CD4-positive, alpha-beta memory T cell (primary cell): ENCODE data around the gene GBA2. TPM values are rescaled to one million over a fixed set of nuclear protein-coding genes. Genes with fewer than 3 reads are reported as not detected.

ENCODE experiments used
- CTCF ChIA-PET: fragments of 350-600 bp; sonication (Branson Sonifier 250); formaldehyde crosslinking; loops from one replicate; lab custom pipeline; 2021; ENCODE audit warnings: inconsistent platforms; ENCODE audit not compliant: partially characterized antibody; lab: Charles Lee
- POLR2A ChIA-PET: fragments of 350-600 bp; sonication (Branson Sonifier 250); formaldehyde crosslinking; loops from one replicate; lab custom pipeline; 2021; ENCODE audit not compliant: partially characterized antibody; lab: Charles Lee
- DNase-seq, 5 donors: peaks; one replicate each; pipeline versions ENCODE4 v3.0.0 to v3.0.0-alpha.2; 2020 to 2022; ENCODE audit warnings: mixed read lengths in 1 of 5
- H3K27ac ChIP-seq: one replicate; pipeline ENCODE4 v1.7.0; 2013; ENCODE audit warnings: low read depth, low read length
- H3K27me3 ChIP-seq: 2 replicates; pipeline ENCODE4 v1.7.0; 2013; ENCODE audit warnings: mild to moderate bottlenecking, low read length, moderate library complexity; ENCODE audit not compliant: insufficient read depth
- H3K36me3 ChIP-seq: 2 replicates; pipeline ENCODE4 v1.7.0; 2013; ENCODE audit warnings: mild to moderate bottlenecking, low read length, moderate library complexity; ENCODE audit not compliant: insufficient read depth
- H3K4me1 ChIP-seq: 2 replicates; pipeline ENCODE4 v1.7.0; 2013; ENCODE audit warnings: mild to moderate bottlenecking, low read length, moderate library complexity; ENCODE audit not compliant: insufficient read depth
- H3K4me3 ChIP-seq, 2 donors: one replicate each; pipeline ENCODE4 v1.7.0; 2013; ENCODE audit warnings: low read length in 2 of 2, mild to moderate bottlenecking in 1 of 2
- H3K9me3 ChIP-seq, 2 donors: one replicate each; pipeline ENCODE4 v1.7.0; 2013; ENCODE audit warnings: low read length in 2 of 2, control low read depth in 1 of 2; ENCODE audit not compliant: control insufficient read depth in 1 of 2
- H3K27ac Mint-ChIP-seq, 7 donors: one replicate each; pipeline ENCODE4 v1.8.0; 2020 to 2021; ENCODE audit warnings: mixed read lengths in 7 of 7, mild to moderate bottlenecking in 6 of 7, inconsistent platforms in 3 of 7, moderate library complexity in 3 of 7
- H3K27me3 Mint-ChIP-seq, 2 donors: one replicate each; pipeline ENCODE4 v1.8.0; 2020 to 2021; ENCODE audit warnings: mixed read lengths in 2 of 2
- H3K36me3 Mint-ChIP-seq, 2 donors: one replicate each; pipeline ENCODE4 v1.8.0; 2020 to 2021; ENCODE audit warnings: mixed read lengths in 2 of 2, inconsistent platforms in 1 of 2, mild to moderate bottlenecking in 1 of 2
- H3K4me1 Mint-ChIP-seq, 4 donors: one replicate each; pipeline ENCODE4 v1.8.0; 2020 to 2021; ENCODE audit warnings: mixed read lengths in 4 of 4, mild to moderate bottlenecking in 1 of 4
- H3K4me3 Mint-ChIP-seq, 8 donors: one replicate each; pipeline ENCODE4 v1.8.0; 2020 to 2021; ENCODE audit warnings: mixed read lengths in 8 of 8, mild to moderate bottlenecking in 7 of 8, moderate library complexity in 6 of 8, inconsistent platforms in 3 of 8
- H3K9me3 Mint-ChIP-seq, 8 donors: one replicate each; pipeline ENCODE4 v1.8.0; 2020 to 2021; ENCODE audit warnings: mixed read lengths in 8 of 8, mild to moderate bottlenecking in 5 of 8, inconsistent platforms in 3 of 8, moderate library complexity in 1 of 8
- intact Hi-C: fragments of 100-400 bp; cut with micrococcal nuclease; formaldehyde crosslinking; loops from one replicate; pipeline ENCODE4 v1.15.1; 2023
- polyA plus RNA-seq, 2 donors: library from polyadenylated mRNA; unstranded; fragments of 300-500 nt; fragmentation: Illumina TruSeq; gene quantifications; one replicate each; pipeline ENCODE4 v1.2.3, GENCODE V29; 2021
- total RNA-seq, 2 experiments: library from RNA; stranded (reverse); gene quantifications; one replicate each; pipeline ENCODE4 v1.2.3, GENCODE V29; 2021

Gene GBA2
- total and polyA plus RNA-seq, 4 experiments from 2014 or later = 16.3 to 66.3 (median 44.1) TPM

DNA sequence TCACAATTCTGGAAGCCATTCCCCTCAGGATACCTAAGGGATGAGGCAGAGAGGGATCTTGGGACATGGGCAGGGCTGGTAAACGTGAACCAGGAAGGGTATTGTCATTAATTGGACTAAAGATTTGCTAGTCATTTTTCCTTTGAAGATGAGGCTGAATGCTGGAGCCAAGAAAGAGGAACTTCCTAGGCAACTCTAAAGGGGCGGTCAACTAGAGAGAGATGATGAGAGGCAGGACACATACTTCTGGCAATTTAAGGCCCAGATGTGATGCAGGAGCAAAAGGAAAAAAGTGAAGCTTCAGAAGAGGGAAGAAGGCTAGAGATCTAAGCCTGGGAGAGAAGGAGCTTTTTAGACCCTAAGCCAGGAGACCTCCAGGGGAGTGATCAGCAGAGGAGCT is 5.6 kb downstream of the GBA2 start:
- no peak for DNase-seq
- H3K36me3 Mint-ChIP-seq = peaks cover 30 to 66% of the 10 kb centered on the region in 2 donors
- Histone ChIP-seq H3K36me3 (peaks cover 46% of the 10 kb centered on the region), H3K4me1 (peaks cover 39% of the 10 kb centered on the region), H3K27me3 (no peaks in the 10 kb centered on the region), H3K4me3 (no peak overlapping the region), H3K27ac (no peak overlapping the region), H3K9me3 (no peaks in the 10 kb centered on the region)
- CTCF ChIA-PET = interaction anchor here (0.9 to 1.3 kb wide), 2 partner anchors 13 to 46 kb away, joined by 4 to 5 read pairs; no protein-coding TSS in a partner anchor
- H3K27me3 Mint-ChIP-seq = no peaks in the 10 kb centered on the region
- no peaks in the 10 kb centered on the region for H3K9me3 Mint-ChIP-seq
- peak overlapping the region in 4 of 7 donors; percentile 3 to 65 (median 23) for H3K27ac Mint-ChIP-seq
- peaks cover 37 to 56% (median 45%) of the 10 kb centered on the region in 4 donors for H3K4me1 Mint-ChIP-seq
- intact Hi-C loops = no loop called here
- POLR2A ChIA-PET = interaction anchor here (1.4 to 8.1 kb wide), 2 partner anchors 8 to 15 kb away, joined by 4 to 179 read pairs; partner anchors contain the start of genes CREB3 and TLN1
- no peak overlapping the region for H3K4me3 Mint-ChIP-seq

- H3K9me3 ChIP-seq = no peaks in the 10 kb centered on the region
- ChIA-PET CTCF (interaction anchor here (0.9 to 1.8 kb wide), 3 partner anchors 10 to 84 kb away, joined by 3 to 6 read pairs (median 6); partner anchors contain the start of genes CREB3 and TLN1), POLR2A (interaction anchor here (0.6 to 1.5 kb wide), 3 partner anchors 9 to 84 kb away, joined by 4 to 9 read pairs (median 4); partner anchors contain the start of genes CCDC107, CREB3 and RMRP)
- H3K27ac ChIP-seq = no peak overlapping the region
- DNase-seq = no peak
- no peaks in the 10 kb centered on the region for H3K27me3 ChIP-seq
- no peaks in the 10 kb centered on the region for H3K9me3 Mint-ChIP-seq
- peak overlapping the region in 2 of 8 donors; percentile 4 to 52 for H3K4me3 Mint-ChIP-seq
- peaks cover 22% of the 10 kb centered on the region for H3K4me1 ChIP-seq
- peaks cover 61% of the 10 kb centered on the region for H3K36me3 ChIP-seq
- peak overlapping the region in 5 of 7 donors; percentile 30 to 74 (median 58) for H3K27ac Mint-ChIP-seq
- peaks cover 41 to 78% of the 10 kb centered on the region in 2 donors for H3K36me3 Mint-ChIP-seq
- H3K27me3 Mint-ChIP-seq = no peaks in the 10 kb centered on the region
- intact Hi-C loops = no loop called here
- no peak overlapping the region for H3K4me3 ChIP-seq
- peaks cover 22 to 44% (median 29%) of the 10 kb centered on the region in 4 donors for H3K4me1 Mint-ChIP-seq
Observed at GRCh38 chr9:35741740-35742139, 7.3 kb downstream of the GBA2 start.

DNA sequence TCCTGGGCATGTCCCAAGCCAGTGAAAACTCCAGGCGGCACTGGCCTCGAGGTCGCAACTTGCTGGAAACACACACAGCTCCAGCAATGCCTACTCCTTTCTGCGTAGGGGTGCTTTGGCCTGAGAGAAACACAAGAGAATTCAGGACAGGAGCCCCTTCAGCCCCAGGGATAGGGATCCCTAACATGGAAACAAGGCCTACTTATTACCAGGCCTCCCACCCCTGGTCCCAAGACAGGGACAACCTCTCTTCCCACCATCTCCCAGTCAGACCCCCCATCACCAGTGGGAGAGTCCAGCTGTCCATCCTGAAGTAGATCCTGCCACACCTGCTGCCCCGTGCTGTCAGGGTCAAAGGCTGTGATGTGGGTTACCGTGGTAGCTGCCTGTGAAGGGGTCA is 8.8 kb downstream of the GBA2 start:
- H3K27ac ChIP-seq = no peak overlapping the region
- peaks cover 16 to 42% (median 25%) of the 10 kb centered on the region in 4 donors for H3K4me1 Mint-ChIP-seq
- H3K9me3 ChIP-seq = no peaks in the 10 kb centered on the region
- peaks cover 12% of the 10 kb centered on the region for H3K4me1 ChIP-seq
- no peaks in the 10 kb centered on the region for H3K27me3 ChIP-seq
- peaks cover 75% of the 10 kb centered on the region for H3K36me3 ChIP-seq
- peak overlapping the region in 1 of 7 donors; percentile 74 for H3K27ac Mint-ChIP-seq
- ChIA-PET POLR2A (interaction anchor here (0.6 to 11.1 kb wide), 4 partner anchors 6 to 75 kb away, joined by 3 to 179 read pairs (median 5); partner anchors contain the start of genes ARHGEF39, GBA2 and RGP1), CTCF (interaction anchor here (1.0 to 14.6 kb wide), 6 partner anchors 7 to 213 kb away, joined by 4 to 209 read pairs (median 6); partner anchors contain the start of genes CREB3, GBA2, RGP1 and TLN1)
- H3K4me3 ChIP-seq = no peak overlapping the region
- peaks cover 0 to 3% (median 0%) of the 10 kb centered on the region in 8 donors for H3K9me3 Mint-ChIP-seq
- H3K4me3 Mint-ChIP-seq = no peak overlapping the region
- no peak for DNase-seq
- H3K27me3 Mint-ChIP-seq = no peaks in the 10 kb centered on the region
- H3K36me3 Mint-ChIP-seq = peaks cover 48 to 88% of the 10 kb centered on the region in 2 donors
- intact Hi-C loops = no loop called here

- Histone ChIP-seq H3K9me3 (no peaks in the 10 kb centered on the region), H3K27ac (no peak overlapping the region), H3K36me3 (peaks cover 70% of the 10 kb centered on the region), H3K4me1 (peaks cover 15% of the 10 kb centered on the region), H3K27me3 (no peaks in the 10 kb centered on the region), H3K4me3 (no peak overlapping the region)
- Mint-ChIP-seq H3K36me3 (peaks cover 47 to 84% of the 10 kb centered on the region in 2 donors), H3K27me3 (no peaks in the 10 kb centered on the region), H3K27ac (peak overlapping the region in 1 of 7 donors; percentile 33), H3K4me1 (peaks cover 15 to 44% (median 27%) of the 10 kb centered on the region in 4 donors), H3K4me3 (no peak overlapping the region), H3K9me3 (peaks cover 0 to 5% (median 0%) of the 10 kb centered on the region in 8 donors)
- ChIA-PET CTCF (interaction anchor here (1.1 to 14.6 kb wide), 9 partner anchors 8 to 143 kb away, joined by 3 to 209 read pairs (median 7); partner anchors contain the start of genes CCDC107, GBA2, RGP1 and RMRP), POLR2A (interaction anchor here (1.2 to 11.1 kb wide), 3 partner anchors 7 to 129 kb away, joined by 3 to 179 read pairs (median 4); partner anchors contain the start of genes GBA2 and RGP1)
- DNase-seq = no peak
- intact Hi-C loops = loop anchor here (10.0 kb wide), 1 partner anchor 1074 kb away; the partner anchor contains the start of gene CCL27
Observed at GRCh38 chr9:35738924-35739323, 10.1 kb downstream of the GBA2 start.

DNA sequence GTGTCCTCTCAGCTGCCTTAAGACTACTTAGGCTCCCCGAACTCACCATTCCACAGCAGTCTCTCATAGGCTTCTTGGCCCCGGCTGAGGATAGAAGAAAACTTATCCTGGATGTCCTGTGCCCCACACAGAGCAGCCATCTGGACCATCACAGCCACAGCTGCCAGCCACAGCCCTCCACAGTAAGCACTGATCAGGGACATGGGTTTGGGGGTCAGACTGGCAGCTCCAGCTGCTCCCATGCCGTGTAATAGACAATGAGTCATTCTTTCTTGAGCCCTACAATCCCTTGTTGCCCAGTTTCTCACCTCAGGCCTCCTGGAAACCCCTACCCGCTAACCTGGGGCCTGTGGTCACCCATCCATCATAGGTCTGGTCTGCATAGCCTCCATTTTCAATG is 10.8 kb downstream of the GBA2 start:
- H3K4me3 Mint-ChIP-seq = no peak overlapping the region
- H3K4me1 ChIP-seq = peaks cover 23% of the 10 kb centered on the region
- H3K9me3 ChIP-seq = no peaks in the 10 kb centered on the region
- no peaks in the 10 kb centered on the region for H3K27me3 Mint-ChIP-seq
- peaks cover 18 to 38% (median 28%) of the 10 kb centered on the region in 4 donors for H3K4me1 Mint-ChIP-seq
- H3K27me3 ChIP-seq = no peaks in the 10 kb centered on the region
- peaks cover 43 to 81% of the 10 kb centered on the region in 2 donors for H3K36me3 Mint-ChIP-seq
- POLR2A ChIA-PET = interaction anchor here (1.2 to 11.1 kb wide), 3 partner anchors 8 to 118 kb away, joined by 3 to 179 read pairs (median 17); partner anchors contain the start of genes GBA2 and RGP1
- H3K4me3 ChIP-seq = no peak overlapping the region
- peaks cover 63% of the 10 kb centered on the region for H3K36me3 ChIP-seq
- intact Hi-C loops = loop anchor here (10.0 kb wide), 1 partner anchor 1073 kb away; the partner anchor contains the start of gene CCL27
- DNase-seq = no peak
- peaks cover 0 to 5% (median 0%) of the 10 kb centered on the region in 8 donors for H3K9me3 Mint-ChIP-seq
- peak overlapping the region in 1 of 7 donors; percentile 75 for H3K27ac Mint-ChIP-seq
- CTCF ChIA-PET = interaction anchor here (1.0 to 14.6 kb wide), 8 partner anchors 9 to 144 kb away, joined by 3 to 209 read pairs (median 6); partner anchors contain the start of genes CCDC107, GBA2, RGP1 and RMRP
- no peak overlapping the region for H3K27ac ChIP-seq

DNA sequence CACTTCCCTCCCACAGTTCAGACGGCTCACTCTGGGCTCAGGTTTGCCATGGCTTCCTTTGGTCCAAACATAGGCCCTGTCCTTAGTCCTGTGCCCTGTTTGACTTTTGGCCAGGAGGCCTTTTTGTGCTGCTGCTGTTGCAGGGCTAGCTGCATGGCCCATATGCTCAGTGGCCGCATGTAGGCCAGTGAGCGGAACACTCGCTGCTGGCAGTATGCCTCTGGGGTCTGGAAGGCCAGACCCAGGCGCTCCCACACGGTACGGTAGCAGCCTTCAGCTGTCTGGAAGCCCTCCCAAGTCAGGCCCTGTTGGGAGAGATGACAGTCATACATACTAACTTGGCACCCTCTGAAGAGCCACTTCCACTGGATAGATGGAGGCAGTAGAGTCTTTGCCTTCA is 11.9 kb downstream of the GBA2 start:
- H3K9me3 Mint-ChIP-seq = peaks cover 0 to 5% (median 0%) of the 10 kb centered on the region in 8 donors
- Histone ChIP-seq H3K9me3 (no peaks in the 10 kb centered on the region), H3K27ac (no peak overlapping the region), H3K4me1 (peaks cover 27% of the 10 kb centered on the region), H3K27me3 (no peaks in the 10 kb centered on the region), H3K4me3 (no peak overlapping the region), H3K36me3 (peaks cover 56% of the 10 kb centered on the region)
- H3K36me3 Mint-ChIP-seq = peaks cover 39 to 79% of the 10 kb centered on the region in 2 donors
- ChIA-PET CTCF (interaction anchor here (1.0 to 14.6 kb wide), 10 partner anchors 10 to 145 kb away, joined by 3 to 209 read pairs (median 4); partner anchors contain the start of genes CCDC107, GBA2, RGP1 and RMRP), POLR2A (interaction anchor here (2.1 to 11.1 kb wide), 3 partner anchors 9 to 77 kb away, joined by 7 to 179 read pairs (median 17); partner anchors contain the start of genes GBA2, HINT2 and RGP1)
- no peak for DNase-seq
- intact Hi-C loops = loop anchor here (10.0 kb wide), 1 partner anchor 1072 kb away; the partner anchor contains the start of gene CCL27
- H3K4me1 Mint-ChIP-seq = peaks cover 20 to 41% (median 27%) of the 10 kb centered on the region in 4 donors
- no peaks in the 10 kb centered on the region for H3K27me3 Mint-ChIP-seq
- H3K27ac Mint-ChIP-seq = peak overlapping the region in 1 of 7 donors; percentile 25
- H3K4me3 Mint-ChIP-seq = no peak overlapping the region
